ENCODE measurements around the gene MAPRE3.

DNA sequence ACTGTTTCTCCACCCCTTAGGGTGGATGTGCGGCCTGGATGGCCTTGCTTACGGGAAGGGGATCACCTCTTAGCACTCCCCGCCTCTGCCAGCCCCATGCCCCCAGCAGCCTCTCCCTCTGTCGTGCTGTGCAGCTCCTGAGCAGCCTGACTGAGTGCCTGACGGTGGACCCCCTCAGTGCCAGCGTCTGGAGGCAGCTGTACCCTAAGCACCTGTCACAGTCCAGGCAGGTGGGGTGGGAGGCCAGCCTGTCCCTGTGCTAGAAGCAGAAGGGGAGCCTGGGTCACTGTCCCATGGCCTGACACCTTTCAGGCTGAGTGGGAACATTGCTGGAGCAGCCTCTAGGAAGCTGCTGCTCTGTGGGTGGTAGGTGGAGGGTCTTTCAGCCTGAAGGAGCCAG, 67.6 kb downstream of the MAPRE3 start:
- TF ChIP-seq YY1 (IDR thresholded peaks at IDR 0.05; ENCODE audit: insufficient read depth, insufficient read length) (no peak), ZNF274 (IDR thresholded peaks at IDR 0.05; ENCODE audit: low read depth, low read length) (no peak), SUZ12 (IDR thresholded peaks at IDR 0.05; ENCODE audit: extremely low read depth, insufficient read depth, insufficient read length) (no peak)

Data from NT2/D1 (cell line).